Testis (tissue), 3 donors: ENCODE data around the gene DISC1. TPM values are rescaled to one million over a fixed set of nuclear protein-coding genes. Genes with fewer than 3 reads are reported as not detected.

Experiments
- DNase-seq: peaks from one replicate; pipeline ENCODE4 v3.0.0-alpha.2; 2019
- H3K27ac ChIP-seq, 2 donors: fragments of 200-600 bp; sonication (generic); one replicate each; pipeline ENCODE4 v1.5.1; 2019
- H3K27me3 ChIP-seq: fragments of 200-600 bp; sonication (generic); one replicate; pipeline ENCODE4 v1.5.1; 2019
- H3K36me3 ChIP-seq: fragments of 200-600 bp; sonication (generic); one replicate; pipeline ENCODE4 v1.5.1; 2017; ENCODE audit warnings: low read depth; ENCODE audit errors: missing control alignments
- H3K4me1 ChIP-seq: fragments of 200-600 bp; sonication (generic); one replicate; pipeline ENCODE4 v1.5.1; 2019
- H3K4me3 ChIP-seq, 2 donors: fragments of 200-600 bp; sonication (generic); one replicate each; pipeline ENCODE4 v1.5.1; 2017 to 2019
- H3K9me3 ChIP-seq: fragments of 200-600 bp; sonication (generic); one replicate; pipeline ENCODE4 v1.5.1; 2017
- POLR2A ChIP-seq: fragments of 450-650 bp; IDR thresholded peaks from one replicate; pipeline ENCODE4 v1.6.1; 2017; ENCODE audit warnings: antibody characterized with exemption, mild to moderate bottlenecking, moderate library complexity
- WGBS, 2 donors: methylation state at CpG; one replicate each; pipeline ENCODE4 v1.1.5; 2018; 5-methylcytosine and 5-hydroxymethylcytosine counted together
- intact Hi-C: fragments of 100-400 bp; cut with DNase I; formaldehyde crosslinking; loops from one replicate; pipeline ENCODE4 v1.15.1; 2023; ENCODE audit warnings: low total_unique reads
- polyA plus RNA-seq: library from polyadenylated mRNA; stranded (reverse); fragments of 350-450 nt; fragmentation: Illumina TruSeq; extraction: RNeasy Lipid Tissue Mini Kit (QIAGEN cat#74804); gene quantifications from one replicate; pipeline ENCODE4 v1.2.3, GENCODE V29; 2014; ENCODE audit warnings: low read depth, low replicate concordance; ENCODE audit not compliant: insufficient read depth
- total RNA-seq, 2 donors: library from RNA; depleted of rRNA; stranded (reverse); fragments of >200 nt; gene quantifications; one replicate each; pipeline ENCODE4 v1.2.3, GENCODE V29; 2016
- TF ChIP-seq, protein P1 (sequence below), 3 experiments: fragments of 450-650 bp in 2 of 3; fragments of 200-600 bp in 1 of 3; sonication (generic) in 1 of 3; IDR thresholded peaks; one replicate each; pipeline ENCODE4 v1.5.1; 2016 to 2019; ENCODE audit warnings: antibody characterized with exemption in 3 of 3, mild to moderate bottlenecking in 2 of 3, moderate library complexity in 1 of 3

DISC1 gene
- total and polyA plus RNA-seq, 3 donors from 2014 or later = 1.8 to 6.8 (median 5.7) TPM

DNA sequence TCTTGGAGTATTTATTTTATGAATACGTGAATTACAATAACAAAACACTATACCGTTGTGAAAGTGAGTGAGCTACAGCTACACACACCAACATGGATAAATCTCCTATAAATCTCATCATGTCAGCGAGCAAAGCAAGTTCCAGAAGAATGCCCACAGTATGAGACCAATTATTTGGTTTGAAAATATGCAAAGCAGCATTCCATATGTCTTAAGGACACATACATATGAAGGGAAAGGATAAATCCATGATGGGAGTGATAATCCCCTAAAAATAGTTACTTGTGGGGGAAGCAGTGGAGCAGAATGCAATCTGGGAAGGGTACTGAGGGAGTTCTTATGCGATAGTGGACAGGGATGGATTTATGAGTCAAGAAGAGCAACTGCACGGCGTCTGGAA, 261.3 kb downstream of the DISC1 start:
- Histone ChIP-seq H3K9me3 (no peaks in the 10 kb centered on the region), H3K4me3 (no peak overlapping the region), H3K4me1 (no peaks in the 10 kb centered on the region), H3K27me3 (no peaks in the 10 kb centered on the region), H3K27ac (no peak overlapping the region), H3K36me3 (no peaks in the 10 kb centered on the region)
- 78 to 80% methylated on average over 6 of the region's 6 CpGs for WGBS, 2 donors
- intact Hi-C loops = no loop called here
- no peak for TF ChIP-seq POLR2A
- TF ChIP-seq, protein P1, sequence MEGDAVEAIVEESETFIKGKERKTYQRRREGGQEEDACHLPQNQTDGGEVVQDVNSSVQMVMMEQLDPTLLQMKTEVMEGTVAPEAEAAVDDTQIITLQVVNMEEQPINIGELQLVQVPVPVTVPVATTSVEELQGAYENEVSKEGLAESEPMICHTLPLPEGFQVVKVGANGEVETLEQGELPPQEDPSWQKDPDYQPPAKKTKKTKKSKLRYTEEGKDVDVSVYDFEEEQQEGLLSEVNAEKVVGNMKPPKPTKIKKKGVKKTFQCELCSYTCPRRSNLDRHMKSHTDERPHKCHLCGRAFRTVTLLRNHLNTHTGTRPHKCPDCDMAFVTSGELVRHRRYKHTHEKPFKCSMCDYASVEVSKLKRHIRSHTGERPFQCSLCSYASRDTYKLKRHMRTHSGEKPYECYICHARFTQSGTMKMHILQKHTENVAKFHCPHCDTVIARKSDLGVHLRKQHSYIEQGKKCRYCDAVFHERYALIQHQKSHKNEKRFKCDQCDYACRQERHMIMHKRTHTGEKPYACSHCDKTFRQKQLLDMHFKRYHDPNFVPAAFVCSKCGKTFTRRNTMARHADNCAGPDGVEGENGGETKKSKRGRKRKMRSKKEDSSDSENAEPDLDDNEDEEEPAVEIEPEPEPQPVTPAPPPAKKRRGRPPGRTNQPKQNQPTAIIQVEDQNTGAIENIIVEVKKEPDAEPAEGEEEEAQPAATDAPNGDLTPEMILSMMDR (IDR thresholded peaks at IDR 0.05) = no peak
- DNase-seq = no peak

DNA sequence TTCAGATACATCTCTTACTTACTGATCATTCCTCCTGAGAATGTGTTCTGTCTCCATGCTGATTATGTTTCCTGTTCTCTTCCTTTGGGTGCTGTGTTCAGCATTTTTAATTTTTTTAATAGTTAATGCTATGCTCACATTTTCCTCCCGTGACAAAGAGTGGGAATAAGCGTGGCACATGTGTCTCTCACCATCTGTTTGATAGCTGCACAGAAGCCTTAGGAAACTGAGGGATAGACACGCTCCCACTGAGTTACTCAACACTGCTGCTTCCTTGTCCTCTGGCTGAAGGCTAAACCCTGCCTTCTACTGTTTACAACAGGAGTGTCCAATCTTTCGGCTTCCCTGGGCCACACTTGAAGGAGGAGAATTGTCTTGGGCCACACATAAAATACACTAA, 264.2 kb downstream of the DISC1 start:
- no peak for TF ChIP-seq POLR2A
- TF ChIP-seq, protein P1 (IDR thresholded peaks at IDR 0.05) = no peak
- Histone ChIP-seq H3K4me3 (no peak overlapping the region), H3K4me1 (no peaks in the 10 kb centered on the region), H3K27me3 (no peaks in the 10 kb centered on the region), H3K9me3 (no peaks in the 10 kb centered on the region), H3K36me3 (no peaks in the 10 kb centered on the region), H3K27ac (no peak overlapping the region)
- 90 to 91% methylated on average over 4 of the region's 4 CpGs for WGBS, 2 donors
- intact Hi-C loops = no loop called here
- DNase-seq = no peak

DNA sequence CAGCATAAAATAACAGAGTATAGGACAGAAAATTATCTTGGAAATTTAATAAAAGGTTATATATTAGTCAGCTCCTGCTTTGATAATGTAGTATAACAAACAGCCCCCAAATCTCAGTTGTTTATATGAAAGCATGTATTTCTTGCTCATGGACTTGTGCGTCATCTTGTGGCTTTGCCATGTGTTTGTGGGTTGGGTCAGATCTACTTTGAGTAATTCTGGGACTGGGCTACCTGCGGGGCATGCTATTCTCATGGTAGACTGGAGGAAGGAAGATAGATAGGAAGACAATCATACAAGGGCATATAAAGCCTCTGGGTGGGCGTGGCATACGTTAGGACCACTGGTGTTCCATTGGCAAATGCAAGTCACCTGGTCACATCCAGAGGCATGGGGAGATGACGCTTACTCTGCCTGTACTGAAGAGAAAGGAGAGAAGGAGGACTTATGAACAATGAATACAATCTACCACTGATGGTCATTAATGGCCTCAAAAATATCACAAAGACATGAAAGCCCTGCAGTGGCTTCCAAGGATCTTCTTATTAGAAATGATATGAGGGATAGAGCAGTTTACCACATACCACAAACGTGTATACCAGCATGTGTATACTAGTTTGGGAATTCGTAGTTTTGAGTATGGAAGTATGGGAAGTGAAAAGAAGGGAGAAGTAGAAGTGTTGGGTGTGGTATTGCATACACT, 267.0 kb downstream of the DISC1 start:
- no peaks in the 10 kb centered on the region for H3K36me3 ChIP-seq
- H3K27ac ChIP-seq = no peak overlapping the region
- H3K4me1 ChIP-seq = no peaks in the 10 kb centered on the region
- H3K9me3 ChIP-seq = no peaks in the 10 kb centered on the region
- TF ChIP-seq, protein P1 (IDR thresholded peaks at IDR 0.05) = no peak
- no peak for TF ChIP-seq POLR2A
- intact Hi-C loops = no loop called here
- H3K4me3 ChIP-seq = no peak overlapping the region
- no peak for DNase-seq
- H3K27me3 ChIP-seq = no peaks in the 10 kb centered on the region
- WGBS, 2 donors = 96 to 97% methylated on average over 7 of the region's 7 CpGs

DNA sequence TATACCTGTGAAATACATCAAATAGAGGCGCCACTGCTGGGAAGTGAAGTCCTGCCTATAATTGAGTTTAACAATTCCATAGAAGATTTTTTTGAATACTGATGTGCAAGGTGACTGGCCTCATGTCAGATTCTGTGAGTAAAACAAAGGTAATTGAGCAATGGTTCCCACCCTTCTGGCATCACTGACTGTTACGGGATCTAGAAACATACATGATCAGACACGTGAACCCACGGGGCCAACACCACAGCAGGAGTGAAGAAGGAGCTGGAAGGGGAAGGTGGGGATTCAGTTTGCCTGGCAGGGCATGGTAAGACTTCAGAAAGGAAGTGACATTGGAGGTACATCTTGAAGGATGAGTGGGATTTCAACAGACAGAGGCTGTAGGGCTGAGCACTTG, 270.2 kb downstream of the DISC1 start:
- 94 to 96% methylated on average over 4 of the region's 4 CpGs for WGBS, 2 donors
- Histone ChIP-seq H3K4me1 (no peaks in the 10 kb centered on the region), H3K27me3 (no peaks in the 10 kb centered on the region), H3K36me3 (no peaks in the 10 kb centered on the region), H3K4me3 (no peak overlapping the region), H3K27ac (no peak overlapping the region), H3K9me3 (no peaks in the 10 kb centered on the region)
- no peak for TF ChIP-seq POLR2A
- TF ChIP-seq, protein P1 (IDR thresholded peaks at IDR 0.05) = no peak
- intact Hi-C loops = no loop called here
- no peak for DNase-seq

DNA sequence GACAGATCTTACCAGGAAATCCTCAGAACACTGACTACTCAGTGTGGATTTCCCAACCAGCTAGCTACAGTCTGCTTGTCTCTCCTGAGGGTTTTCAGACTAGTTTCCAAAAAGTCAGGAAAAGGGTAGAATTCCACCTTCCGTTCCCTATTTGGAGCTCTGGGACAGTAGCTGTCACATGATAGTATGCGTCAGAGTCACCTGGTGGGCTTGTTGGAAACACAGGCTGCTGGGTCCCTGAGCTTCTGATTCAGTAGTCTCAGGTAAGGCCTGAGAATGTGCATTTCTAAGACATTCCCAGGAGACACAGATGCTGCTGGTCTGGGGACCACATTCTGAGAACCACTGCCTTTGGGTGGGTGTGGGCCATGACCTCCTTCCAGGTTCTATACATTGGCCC, 272.5 kb downstream of the DISC1 start:
- WGBS, 2 donors = 83 to 95% methylated on average over 1 to 2 of the region's 2 CpGs
- intact Hi-C loops = no loop called here
- no peak for DNase-seq
- H3K9me3 ChIP-seq = no peaks in the 10 kb centered on the region
- H3K4me1 ChIP-seq = no peaks in the 10 kb centered on the region
- TF ChIP-seq, protein P1 (IDR thresholded peaks at IDR 0.05) = no peak
- no peak for TF ChIP-seq POLR2A
- H3K36me3 ChIP-seq = no peaks in the 10 kb centered on the region
- H3K4me3 ChIP-seq = no peak overlapping the region
- no peak overlapping the region for H3K27ac ChIP-seq
- no peaks in the 10 kb centered on the region for H3K27me3 ChIP-seq
